Gastrocnemius medialis (tissue), 4 donors: ENCODE measurements around the gene MERTK.

Experiments
- CTCF ChIP-seq, 5 experiments: fragments of 450-650 bp in 3 of 5; fragments of 200-600 bp in 2 of 5; sonication (generic) in 2 of 5; IDR thresholded peaks in 4 of 5; conservative IDR thresholded peaks in 1 of 5; 1 replicate in 4 of 5; 2 replicates in 1 of 5; pipeline ENCODE4 v1.5.1; 2016 to 2019; ENCODE audit warnings: antibody characterized with exemption in 5 of 5, mild to moderate bottlenecking in 3 of 5, moderate library complexity in 3 of 5
- POLR2A ChIP-seq, 2 donors: fragments of 450-650 bp; IDR thresholded peaks; one replicate each; pipeline ENCODE4 v1.6.1; 2017; ENCODE audit warnings: antibody characterized with exemption in 2 of 2, mild to moderate bottlenecking in 2 of 2, moderate library complexity in 2 of 2

DNA sequence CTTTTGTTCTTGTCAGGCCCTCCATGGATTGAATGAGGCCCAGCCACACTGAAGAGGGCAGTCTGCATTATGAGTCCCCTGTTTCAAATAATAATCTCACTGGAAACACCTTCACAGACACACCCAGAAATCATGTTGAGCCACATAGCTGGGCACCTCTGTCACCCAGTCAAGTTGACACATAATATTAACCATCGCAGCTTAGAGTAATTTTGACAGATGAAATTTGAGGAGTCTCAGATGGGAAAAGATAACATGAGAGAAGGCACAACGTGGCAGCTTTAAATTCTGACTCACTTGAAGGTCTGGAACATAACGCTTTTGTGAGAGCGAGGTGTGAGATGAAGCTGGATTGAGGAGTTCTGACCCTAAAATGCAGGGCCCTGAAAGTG is 85.8 kb downstream of the MERTK start:
- TF ChIP-seq CTCF (IDR thresholded peaks at IDR 0.05 in 4 of 5, conservative IDR thresholded peaks at IDR 0.05 in 1 of 5): no peak
- no peak for TF ChIP-seq POLR2A (IDR thresholded peaks at IDR 0.05)
